Ishikawa (cell line): Measurements from ENCODE around the gene TNFRSF25.

Experiments
- CEBPB ChIP-seq: IDR thresholded peaks from 2 replicates; pipeline ENCODE4 v1.6.1; 2012
- CREB1 ChIP-seq: IDR thresholded peaks from 2 replicates; pipeline ENCODE4 v1.6.1; 2012; ENCODE audit warnings: low read depth
- EGR1 ChIP-seq: IDR thresholded peaks from 2 replicates; pipeline ENCODE4 v1.6.1; 2012
- EP300 ChIP-seq: IDR thresholded peaks from 2 replicates; pipeline ENCODE4 v1.6.1; 2012; ENCODE audit warnings: borderline replicate concordance
- FOXM1 ChIP-seq: IDR thresholded peaks from 2 replicates; pipeline ENCODE4 v1.6.1; 2012; ENCODE audit warnings: low read depth, borderline replicate concordance
- MAX ChIP-seq: IDR thresholded peaks from 2 replicates; pipeline ENCODE4 v1.6.1; 2012
- NFIC ChIP-seq: IDR thresholded peaks from 2 replicates; pipeline ENCODE4 v1.6.1; 2012
- RAD21 ChIP-seq: IDR thresholded peaks from 2 replicates; pipeline ENCODE4 v1.6.1; 2012; ENCODE audit warnings: low read depth
- REST ChIP-seq: IDR thresholded peaks from 2 replicates; pipeline ENCODE4 v1.6.1; 2012; ENCODE audit warnings: low read depth, mild to moderate bottlenecking
- TAF1 ChIP-seq: IDR thresholded peaks from 2 replicates; pipeline ENCODE4 v1.6.1; 2012; ENCODE audit warnings: low read depth, mild to moderate bottlenecking
- TCF12 ChIP-seq: IDR thresholded peaks from 2 replicates; pipeline ENCODE4 v1.6.1; 2012; ENCODE audit warnings: low read depth
- TEAD4 ChIP-seq: IDR thresholded peaks from 2 replicates; pipeline ENCODE4 v1.6.1; 2012
- YY1 ChIP-seq: IDR thresholded peaks from 2 replicates; pipeline ENCODE4 v1.6.1; 2012; ENCODE audit warnings: low read depth
- ZBTB7A ChIP-seq: IDR thresholded peaks from 2 replicates; pipeline ENCODE4 v1.6.1; 2012; ENCODE audit warnings: low read depth
- TF ChIP-seq, protein P1 (sequence below): IDR thresholded peaks from 2 replicates; pipeline ENCODE4 v1.6.1; 2012

TNFRSF25 gene

DNA sequence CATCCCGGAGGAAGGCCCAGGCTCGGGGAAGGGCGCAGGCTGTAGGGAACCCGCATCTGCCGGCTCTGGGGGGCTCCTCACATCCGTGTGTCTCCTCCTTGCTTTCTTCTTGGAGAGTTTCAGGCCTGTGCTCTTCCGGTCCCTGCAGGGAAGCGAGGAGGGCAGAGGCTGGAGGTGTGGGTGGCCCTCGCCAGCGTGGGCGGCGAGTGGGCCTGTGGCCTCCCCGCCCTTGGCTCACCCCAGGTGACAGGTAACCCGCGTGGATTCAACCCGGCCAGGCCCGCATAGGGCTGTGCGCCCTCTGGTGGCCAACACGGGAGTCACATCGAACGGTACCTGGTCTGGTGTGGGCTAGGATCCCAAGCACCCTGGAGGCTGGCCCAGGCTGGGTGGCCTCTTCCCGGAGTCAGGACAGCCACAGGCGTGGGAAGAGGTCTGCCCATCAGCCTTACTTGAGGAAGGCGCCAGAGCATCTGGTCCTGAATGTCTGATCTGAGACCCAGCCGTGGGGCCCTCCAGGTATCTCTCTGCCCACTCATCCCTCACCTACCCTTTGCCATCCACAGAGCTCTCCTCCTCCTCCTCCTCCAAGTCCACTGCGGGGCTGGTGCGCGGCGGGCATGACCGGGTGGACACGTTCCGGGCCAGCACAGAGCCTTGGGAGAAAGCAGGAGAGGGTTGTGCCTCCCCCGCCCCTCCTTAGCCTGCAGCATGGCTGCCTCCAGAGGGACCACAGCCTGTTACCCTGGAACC is 9.6 kb upstream of the TNFRSF25 start:
- no peak for TF ChIP-seq CEBPB
- no peak for TF ChIP-seq FOXM1
- TF ChIP-seq RAD21: peak; percentile 56
- 0 out of 2 replicates have a peak, but pooled peaks have one; percentile 40 for TF ChIP-seq EGR1
- no peak for TF ChIP-seq MAX
- TF ChIP-seq YY1: no peak

- no peak for TF ChIP-seq TCF12
- no peak for TF ChIP-seq EGR1
- TF ChIP-seq TAF1: no peak
- TF ChIP-seq YY1: no peak
- TF ChIP-seq CREB1: no peak
- no peak for TF ChIP-seq ZBTB7A
- TF ChIP-seq FOXM1: no peak
- no peak for TF ChIP-seq CEBPB
- no peak for TF ChIP-seq EP300
- no peak for TF ChIP-seq NFIC
- TF ChIP-seq, protein P1, sequence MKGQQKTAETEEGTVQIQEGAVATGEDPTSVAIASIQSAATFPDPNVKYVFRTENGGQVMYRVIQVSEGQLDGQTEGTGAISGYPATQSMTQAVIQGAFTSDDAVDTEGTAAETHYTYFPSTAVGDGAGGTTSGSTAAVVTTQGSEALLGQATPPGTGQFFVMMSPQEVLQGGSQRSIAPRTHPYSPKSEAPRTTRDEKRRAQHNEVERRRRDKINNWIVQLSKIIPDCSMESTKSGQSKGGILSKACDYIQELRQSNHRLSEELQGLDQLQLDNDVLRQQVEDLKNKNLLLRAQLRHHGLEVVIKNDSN: no peak
- TF ChIP-seq TEAD4: no peak
- no peak for TF ChIP-seq MAX
- TF ChIP-seq REST: no peak
- TF ChIP-seq RAD21: no peak
Observed at GRCh38 chr1:6474815-6475282, 8.9 kb upstream of the TNFRSF25 start.

- TF ChIP-seq FOXM1: no peak
- TF ChIP-seq CREB1: no peak
- TF ChIP-seq RAD21: no peak
- no peak for TF ChIP-seq TAF1
- no peak for TF ChIP-seq EGR1
- no peak for TF ChIP-seq REST
- TF ChIP-seq, protein P1: no peak
- no peak for TF ChIP-seq CEBPB
- no peak for TF ChIP-seq TCF12
Observed at GRCh38 chr1:6473974-6474814, 8.2 kb upstream of the TNFRSF25 start.

GRCh38 chr1:6473156-6473555 is 7.2 kb upstream of the TNFRSF25 start:
- TF ChIP-seq EGR1 (no peak), ZBTB7A (no peak), RAD21 (no peak), CEBPB (no peak)

DNA sequence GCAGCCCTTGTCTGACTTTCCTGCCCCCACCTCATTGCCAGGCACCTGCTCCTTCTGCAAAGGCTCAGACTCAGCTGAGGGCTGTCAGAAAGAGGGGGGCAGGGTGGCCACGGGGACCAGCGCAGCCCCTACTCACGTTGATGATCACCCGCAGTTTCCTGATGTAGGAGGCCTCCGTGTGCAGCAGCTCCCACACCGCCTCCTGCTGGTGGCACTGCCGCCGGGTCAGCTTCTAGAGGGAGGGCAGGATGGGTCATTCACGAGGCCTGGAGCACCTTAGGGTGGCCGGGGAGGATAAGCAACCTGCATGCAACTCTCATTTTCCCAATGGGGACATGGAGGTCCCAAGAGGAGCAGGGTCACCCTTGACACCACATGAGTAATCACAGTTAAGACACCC is 6.4 kb upstream of the TNFRSF25 start:
- TF ChIP-seq MAX: no peak
- no peak for TF ChIP-seq TEAD4
- TF ChIP-seq CREB1: no peak
- no peak for TF ChIP-seq EP300
- no peak for TF ChIP-seq CEBPB
- no peak for TF ChIP-seq ZBTB7A
- TF ChIP-seq NFIC: no peak
- TF ChIP-seq, protein P1: no peak
- TF ChIP-seq REST: no peak
- TF ChIP-seq RAD21: no peak
- TF ChIP-seq TCF12: no peak; the same call in 1 of the 2 replicates
- TF ChIP-seq YY1: no peak
- no peak for TF ChIP-seq EGR1
- TF ChIP-seq FOXM1: no peak
- TF ChIP-seq TAF1: no peak
